Left kidney (tissue), 2 donors: Measurements from ENCODE around the gene MTCH1. TPM values are rescaled to one million over a fixed set of nuclear protein-coding genes. Genes with fewer than 3 reads are reported as not detected.

Experiments used
- DNase-seq: peaks from one replicate; pipeline ENCODE4 v3.0.0-alpha.2; 2013
- polyA plus RNA-seq: library from polyadenylated mRNA; unstranded; fragments of 120-200 nt; gene quantifications from one replicate; pipeline ENCODE4 v1.2.1, GENCODE V29; 2013; ENCODE audit not compliant: insufficient read length

The MTCH1 gene
- polyA plus RNA-seq, 1 donor: 149 TPM

- DNase-seq: no peak
Measured at GRCh38 chr6:36971921-36972673, 13.9 kb downstream of the MTCH1 start.

- no peak for DNase-seq
Measured at GRCh38 chr6:36970892-36971842, 14.8 kb downstream of the MTCH1 start.

- no peak for DNase-seq
Measured at GRCh38 chr6:36969988-36970891, 15.8 kb downstream of the MTCH1 start.

- no peak for DNase-seq
Measured at GRCh38 chr6:36969240-36969691, 16.7 kb downstream of the MTCH1 start.

GRCh38 chr6:36968266-36968977 is 17.6 kb downstream of the MTCH1 start:
- DNase-seq: no peak

- no peak for DNase-seq
Measured at GRCh38 chr6:36967757-36968156, 18.2 kb downstream of the MTCH1 start.

- DNase-seq: no peak
Measured at GRCh38 chr6:36967301-36967700, 18.7 kb downstream of the MTCH1 start.

- no peak for DNase-seq
Measured at GRCh38 chr6:36964908-36965307, 21.1 kb downstream of the MTCH1 start.

GRCh38 chr6:36964349-36964748 is 21.6 kb downstream of the MTCH1 start:
- no peak for DNase-seq

GRCh38 chr6:36963451-36964290 is 22.3 kb downstream of the MTCH1 start:
- no peak for DNase-seq

- no peak for DNase-seq
Measured at GRCh38 chr6:36962874-36963273, 23.1 kb downstream of the MTCH1 start.

- DNase-seq: no peak
Measured at GRCh38 chr6:36961441-36962435, 24.3 kb downstream of the MTCH1 start.

GRCh38 chr6:36959555-36960250 is 26.3 kb downstream of the MTCH1 start:
- DNase-seq: no peak

- DNase-seq: no peak
Measured at GRCh38 chr6:36958775-36959554, 27.0 kb downstream of the MTCH1 start.

GRCh38 chr6:36957773-36958271 is 28.2 kb downstream of the MTCH1 start:
- no peak for DNase-seq

GRCh38 chr6:36956446-36956820 is 29.6 kb downstream of the MTCH1 start:
- no peak for DNase-seq

GRCh38 chr6:36955671-36956445 is 30.1 kb downstream of the MTCH1 start:
- no peak for DNase-seq
